Dermis blood vessel endothelial cell (primary cell): ENCODE data around the gene HSPA12A. TPM values are rescaled to one million over a fixed set of nuclear protein-coding genes. Genes with fewer than 3 reads are reported as not detected.

ENCODE experiments used
- DNase-seq: peaks from one replicate; pipeline ENCODE4 v3.0.0; 2010
- total RNA-seq: library from RNA; depleted of rRNA; stranded (reverse); fragments of >200 nt; gene quantifications from 2 replicates; pipeline ENCODE4 v1.2.3, GENCODE V29; 2014

HSPA12A gene
- total RNA-seq, 1 donor from 2014 or later, result 0.68 TPM

GRCh38 chr10:116663342-116663741 lies 79.0 kb downstream of the HSPA12A start:
- DNase-seq, result no peak

- DNase-seq, result no peak
These were observed 81.5 kb downstream of the HSPA12A start for GRCh38 chr10:116660860-116661259.

GRCh38 chr10:116659049-116659670 lies 83.2 kb downstream of the HSPA12A start:
- no peak for DNase-seq

- DNase-seq, result no peak
These were observed 84.4 kb downstream of the HSPA12A start for GRCh38 chr10:116657863-116658551.

- no peak for DNase-seq
These were observed 86.3 kb downstream of the HSPA12A start for GRCh38 chr10:116656044-116656443.

- no peak for DNase-seq
These were observed 86.8 kb downstream of the HSPA12A start for GRCh38 chr10:116655568-116655967.

- DNase-seq, result no peak
These were observed 87.5 kb downstream of the HSPA12A start for GRCh38 chr10:116654816-116655215.

- DNase-seq, result no peak
These were observed 88.5 kb downstream of the HSPA12A start for GRCh38 chr10:116653885-116654284.

- DNase-seq, result no peak
These were observed 93.5 kb downstream of the HSPA12A start for GRCh38 chr10:116648903-116649302.

- DNase-seq, result no peak
These were observed 95.9 kb downstream of the HSPA12A start for GRCh38 chr10:116646502-116646901.

- DNase-seq, result no peak
These were observed 104.5 kb downstream of the HSPA12A start for GRCh38 chr10:116637830-116638229.

- no peak for DNase-seq
These were observed 105.4 kb downstream of the HSPA12A start for GRCh38 chr10:116636976-116637375.

- DNase-seq, result no peak
These were observed 106.0 kb downstream of the HSPA12A start for GRCh38 chr10:116636385-116636784.

GRCh38 chr10:116634126-116634975 lies 108.0 kb downstream of the HSPA12A start:
- no peak for DNase-seq

GRCh38 chr10:116633216-116633600 lies 109.2 kb downstream of the HSPA12A start:
- DNase-seq, result no peak

GRCh38 chr10:116632596-116633215 lies 109.7 kb downstream of the HSPA12A start:
- no peak for DNase-seq

- no peak for DNase-seq
These were observed 110.5 kb downstream of the HSPA12A start for GRCh38 chr10:116631871-116632295.

GRCh38 chr10:116630020-116630419 lies 112.3 kb downstream of the HSPA12A start:
- DNase-seq, result no peak

GRCh38 chr10:116629340-116629739 lies 113.0 kb downstream of the HSPA12A start:
- DNase-seq, result no peak

GRCh38 chr10:116627386-116627933 lies 114.9 kb downstream of the HSPA12A start:
- no peak for DNase-seq

- DNase-seq, result no peak
These were observed 115.6 kb downstream of the HSPA12A start for GRCh38 chr10:116626815-116627214.

GRCh38 chr10:116625845-116626244 lies 116.5 kb downstream of the HSPA12A start:
- no peak for DNase-seq
